Activated effector memory CD4-positive, alpha-beta T cell treated with anti-CD3 and anti-CD28 coated beads, Interleukin-2, amount 50 U/mL, for 16 hours (primary cell): ENCODE results near the gene USO1.
"Not testable (repeated sequence)": the region's sequence is repeated elsewhere in the genome, so short reads cannot be mapped to it uniquely, and the experiment has no call there.

Source experiments
- DNase-seq: peaks from one replicate; pipeline ENCODE4 v3.0.0-alpha.2; 2020

USO1 gene

DNA sequence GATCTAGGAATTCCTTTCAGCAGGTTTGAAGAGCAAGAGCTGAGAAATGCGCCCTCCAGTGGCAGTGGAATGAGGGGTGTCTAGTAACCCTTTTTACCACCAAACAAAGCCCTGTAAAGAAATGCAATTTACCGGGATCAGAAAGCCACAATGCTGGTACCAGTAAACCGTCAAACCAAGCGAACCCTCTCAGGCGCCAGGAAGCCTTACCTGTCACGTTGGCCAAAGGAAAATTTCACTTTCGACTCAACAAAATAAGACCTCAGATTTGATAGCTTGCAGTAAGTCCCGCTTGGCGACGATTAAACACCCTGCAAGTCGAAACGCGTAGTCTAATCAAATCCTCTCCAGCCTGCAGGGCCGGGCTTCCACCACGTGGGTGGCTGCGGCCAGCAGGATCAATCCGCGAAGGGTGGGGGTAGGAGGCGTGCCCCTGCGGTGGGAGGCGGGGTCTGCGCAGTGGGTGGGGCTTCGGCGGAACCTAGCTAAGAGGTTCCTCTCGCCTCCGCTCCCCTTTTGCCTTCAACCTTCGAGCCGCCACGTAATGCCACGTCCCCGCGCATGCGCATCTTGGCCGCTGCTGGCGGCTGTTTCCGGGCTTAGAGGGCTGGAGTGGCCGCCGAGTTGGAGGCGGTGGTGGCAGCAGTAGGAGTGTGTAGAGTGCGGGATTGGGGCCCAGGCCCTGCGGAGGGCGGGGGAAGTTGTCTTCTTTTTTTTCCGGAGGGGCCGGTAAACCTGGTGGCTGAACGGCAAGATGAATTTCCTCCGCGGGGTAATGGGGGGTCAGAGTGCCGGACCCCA lies at the start of gene USO1:
TSS of gene USO1 (plus strand) at position 512 of the 801 bp plus-strand sequence. CDS start at position 755, 243 bp downstream.
- peak; percentile 100 for DNase-seq

DNA sequence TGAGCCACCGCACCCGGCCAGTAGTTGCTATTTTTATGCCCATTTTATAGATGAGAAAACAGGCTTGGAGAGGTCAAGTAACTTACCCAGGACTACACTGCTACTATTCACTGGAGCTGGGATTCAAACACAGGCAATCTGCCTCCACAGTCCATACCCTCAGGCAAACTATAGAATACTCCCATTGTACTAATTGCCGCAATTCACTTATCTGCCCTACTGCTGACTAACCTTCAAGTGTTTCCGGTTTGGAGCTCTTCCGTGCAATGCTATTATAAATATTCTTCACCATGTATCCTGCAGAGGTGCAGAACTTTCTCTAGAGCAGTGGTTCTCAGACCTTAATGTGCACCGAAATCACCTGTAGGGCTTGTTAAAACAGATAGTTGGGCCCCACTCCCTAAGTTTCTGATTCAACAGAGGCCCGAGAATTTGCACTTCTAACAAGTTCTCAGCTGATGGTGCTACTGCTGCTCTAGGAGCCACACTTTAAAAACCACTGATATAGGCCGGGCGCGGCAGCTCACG lies 49.3 kb upstream of the USO1 start:
- DNase-seq: no peak

DNA sequence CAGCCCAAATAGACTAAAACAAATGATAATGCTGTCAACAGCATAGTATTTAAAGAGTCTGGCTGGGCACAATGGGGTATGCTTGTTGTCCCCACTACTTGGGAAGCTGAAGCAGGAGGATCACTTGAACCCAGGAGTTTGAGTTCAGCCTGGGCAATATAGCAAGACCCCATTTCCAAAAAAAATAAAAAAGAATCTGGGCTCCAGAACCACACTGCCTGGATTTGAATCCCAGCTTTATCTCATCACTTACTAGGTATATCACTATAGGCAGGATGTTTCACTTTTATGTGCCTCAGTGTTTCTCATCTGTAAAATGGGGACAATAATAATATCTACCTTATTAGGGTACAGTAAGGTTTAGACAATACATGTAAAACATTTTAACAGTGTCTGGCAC lies 45.9 kb upstream of the USO1 start:
- no peak for DNase-seq

DNA sequence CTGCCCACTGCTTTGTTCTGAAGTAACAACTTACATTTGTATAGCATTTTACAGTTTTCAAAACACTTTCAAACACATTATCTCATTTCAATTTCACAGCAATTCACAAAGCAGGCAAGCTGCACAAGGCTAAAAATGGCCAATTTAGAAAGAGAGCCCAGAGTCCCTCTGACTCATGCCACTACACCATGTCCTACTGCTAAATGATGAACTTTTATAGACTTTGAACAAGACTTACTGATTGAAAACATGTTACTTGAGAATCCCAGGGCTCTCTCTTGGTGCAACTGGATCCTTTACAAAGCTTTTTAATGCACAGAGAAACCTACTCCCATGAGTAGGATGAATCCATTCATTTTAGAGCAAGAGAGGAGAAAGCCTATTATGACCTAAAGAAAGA lies 45.4 kb upstream of the USO1 start:
- no peak for DNase-seq

GRCh38 chr4:75679876-75680575 lies 44.4 kb upstream of the USO1 start:
- no peak for DNase-seq

GRCh38 chr4:75683482-75684155 lies 40.8 kb upstream of the USO1 start:
- no peak for DNase-seq

DNA sequence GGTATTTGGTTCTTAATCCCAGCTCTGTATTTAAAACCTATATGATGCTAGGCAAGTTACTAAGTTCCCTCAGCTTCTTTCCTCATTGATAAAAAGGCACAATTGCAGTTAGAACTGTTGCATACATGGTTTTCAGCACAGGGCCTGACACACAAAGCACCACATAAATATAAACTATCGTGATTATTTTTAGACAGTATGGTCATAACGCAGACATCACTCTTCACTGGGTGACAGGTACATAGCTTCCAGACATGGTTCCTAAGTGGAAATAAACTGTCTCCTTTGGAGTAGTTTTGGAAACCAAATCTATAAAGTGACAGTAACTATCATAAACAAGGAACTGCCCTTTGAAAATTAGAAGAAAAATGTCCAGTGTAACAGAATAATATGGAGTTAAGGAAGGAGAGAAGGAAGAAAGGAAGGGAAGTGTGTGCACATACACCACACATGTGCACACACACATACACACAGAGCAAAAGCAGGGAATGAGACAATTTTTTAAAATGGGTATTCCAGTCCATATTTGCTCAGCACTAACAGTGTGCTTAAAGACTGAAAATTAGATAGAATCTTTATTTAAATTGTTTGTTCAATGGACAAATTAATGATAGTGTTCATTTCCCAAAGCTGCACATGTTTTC lies 38.7 kb upstream of the USO1 start:
- no peak for DNase-seq

GRCh38 chr4:75686346-75686745 lies 38.0 kb upstream of the USO1 start:
- DNase-seq: no peak

- DNase-seq: not testable (repeated sequence)
These were observed 37.3 kb upstream of the USO1 start for GRCh38 chr4:75687125-75687524.

- not testable (repeated sequence) for DNase-seq
These were observed 32.3 kb upstream of the USO1 start for GRCh38 chr4:75692066-75692465.

DNA sequence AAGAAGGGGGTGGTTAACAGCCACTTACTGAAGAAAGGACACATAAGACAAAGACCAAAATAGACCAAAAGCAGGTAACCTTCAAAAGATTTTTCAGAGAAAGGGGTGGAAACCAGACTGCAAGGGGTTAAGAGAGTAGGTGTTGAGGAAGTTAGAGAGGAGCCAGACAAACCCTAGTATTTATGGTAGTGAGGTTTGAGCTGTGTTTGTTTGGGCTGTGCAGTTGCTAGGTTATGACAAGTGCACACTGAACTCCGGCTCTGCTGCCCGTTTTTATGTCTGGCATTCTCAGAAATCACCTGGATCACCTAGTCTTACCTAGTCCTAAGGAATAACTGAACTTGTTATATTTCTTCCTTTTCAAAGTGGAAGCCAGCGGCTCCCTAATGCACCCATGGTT lies 28.3 kb upstream of the USO1 start:
- DNase-seq: no peak

- DNase-seq: no peak
These were observed 27.8 kb upstream of the USO1 start for GRCh38 chr4:75696581-75696980.

- no peak for DNase-seq
These were observed 26.0 kb upstream of the USO1 start for GRCh38 chr4:75698162-75698962.

DNA sequence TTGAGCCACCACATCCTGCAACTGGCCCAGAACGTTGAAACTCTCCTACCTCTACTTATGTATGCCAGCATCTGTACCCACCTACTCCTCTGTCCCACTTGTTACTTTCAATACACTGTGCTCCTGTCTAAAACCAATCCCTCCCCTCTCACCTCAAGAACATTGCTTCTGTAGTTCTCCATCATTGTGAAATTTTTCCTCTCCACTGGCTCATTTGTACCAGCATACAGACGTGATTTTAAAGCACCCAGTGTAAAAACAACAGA lies 25.5 kb upstream of the USO1 start:
- DNase-seq: no peak

DNA sequence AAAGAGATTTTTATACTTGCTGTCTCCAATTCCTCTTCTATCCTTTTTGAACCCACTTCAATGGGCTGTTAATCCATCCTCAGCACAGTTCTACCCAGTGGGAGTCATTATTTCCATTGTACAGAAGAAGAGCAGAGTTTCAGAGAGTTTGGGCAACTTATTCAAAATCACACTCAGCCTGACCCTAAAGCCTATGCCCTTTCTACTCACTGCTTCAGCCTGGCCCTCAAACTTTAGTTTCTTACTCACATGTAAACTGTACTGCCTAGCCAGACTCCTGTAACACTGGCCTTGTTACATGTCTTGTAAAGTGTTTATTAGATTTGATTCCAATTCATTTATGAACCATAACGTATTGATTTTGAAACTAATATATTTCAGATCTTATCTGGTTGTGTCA lies 25.1 kb upstream of the USO1 start:
- no peak for DNase-seq

DNA sequence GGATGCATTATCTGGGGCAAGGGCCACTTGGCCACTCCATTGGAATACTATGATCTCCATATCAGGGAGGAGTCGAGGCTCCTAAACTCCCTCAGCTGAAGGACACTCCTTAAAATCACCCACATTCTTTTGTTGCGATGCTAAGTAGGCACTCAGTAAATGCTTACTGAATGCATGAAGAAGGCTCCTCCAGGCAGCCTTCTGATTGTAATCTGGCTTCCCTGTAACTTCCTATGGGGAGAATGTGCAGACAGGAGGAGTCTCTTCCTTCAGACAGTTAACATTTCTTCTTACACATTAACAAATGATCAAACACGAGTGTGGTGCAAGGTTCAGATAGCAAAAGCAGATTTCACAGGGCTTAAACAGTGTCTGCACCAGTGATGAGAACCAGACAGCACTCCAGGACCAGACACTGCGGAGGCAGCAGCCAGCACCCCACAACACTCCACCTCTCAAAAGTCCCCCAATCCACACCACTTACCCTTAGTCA lies 21.4 kb upstream of the USO1 start:
- DNase-seq: no peak

DNA sequence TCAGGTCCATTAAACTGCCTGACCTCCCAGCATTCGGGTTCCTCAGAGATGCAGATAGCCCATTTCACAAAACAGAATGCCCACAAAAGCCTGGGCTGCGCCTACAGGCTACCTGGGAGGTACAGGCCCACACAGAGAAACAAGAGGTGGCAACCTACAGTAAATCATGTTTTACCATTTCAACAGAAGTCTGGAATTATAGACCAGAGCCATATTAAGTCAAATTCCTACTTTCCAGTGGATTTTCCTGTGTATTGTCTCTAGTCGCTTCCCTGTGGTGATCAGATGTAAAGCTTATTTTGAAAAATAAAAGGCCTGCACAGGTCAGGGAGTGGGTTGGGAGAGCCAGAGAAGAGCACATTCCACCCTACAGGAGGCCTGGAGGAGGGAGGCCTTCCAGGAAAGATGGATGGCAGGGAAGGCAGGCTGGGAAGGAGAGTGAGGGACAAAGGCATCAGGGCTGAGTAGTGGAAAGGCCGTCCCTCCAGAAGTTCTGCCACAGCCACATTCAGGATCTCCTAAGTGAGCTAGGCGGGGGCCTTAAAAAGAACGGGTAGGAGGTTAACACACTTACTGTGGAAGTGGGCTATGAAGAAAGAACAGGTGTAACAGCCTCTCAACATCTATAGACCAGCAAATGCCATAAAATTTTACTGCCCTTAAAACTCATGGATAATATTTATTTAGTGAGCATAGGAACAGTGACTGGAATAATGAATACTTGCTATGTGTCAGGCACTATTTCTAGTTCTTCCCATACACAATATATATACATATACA lies 19.0 kb upstream of the USO1 start:
- no peak for DNase-seq

- peak; percentile 70 for DNase-seq
These were observed 16.1 kb upstream of the USO1 start for GRCh38 chr4:75708218-75708691.

DNA sequence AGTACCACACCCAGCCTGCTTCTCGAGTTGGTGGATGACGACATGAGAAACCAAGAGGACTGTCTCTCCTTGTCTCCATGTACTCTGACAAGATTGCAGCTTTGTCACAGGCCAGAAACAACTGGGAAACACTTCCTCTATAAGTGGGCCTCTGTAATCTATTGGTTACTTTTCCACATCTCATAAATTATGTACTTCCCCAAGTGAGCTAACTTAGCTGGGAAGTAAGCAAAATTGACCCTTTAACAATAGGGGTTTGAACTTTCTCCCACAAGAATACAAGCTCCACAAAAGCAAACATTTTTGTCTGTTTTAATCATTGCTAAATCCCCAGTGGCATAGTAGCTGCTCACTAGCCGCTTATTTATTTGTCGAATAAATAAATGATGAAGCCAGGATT lies 14.1 kb upstream of the USO1 start:
- no peak for DNase-seq

GRCh38 chr4:75714011-75714410 lies 10.4 kb upstream of the USO1 start:
- no peak for DNase-seq

- no peak for DNase-seq
These were observed 9.7 kb upstream of the USO1 start for GRCh38 chr4:75714704-75715103.
